ENCODE data around the gene PIN4. TPM values are rescaled to one million over a fixed set of nuclear protein-coding genes. Genes with fewer than 3 reads are reported as not detected.

Gene PIN4
- total and polyA plus RNA-seq, 2 of the 8 experiments (the other 6 are each of a cell fraction or from before 2014, with no cell fraction given): 4.8 to 9.4 TPM

- no peak overlapping the region for H2BK12ac ChIP-seq (ENCODE audit: low read depth, low read length)
- H2AFZ ChIP-seq (ENCODE audit: low read length): no peak overlapping the region
- no peak overlapping the region for H2AK5ac ChIP-seq (ENCODE audit: low read depth, low read length)
- H4K5ac ChIP-seq (ENCODE audit: insufficient read length, low read depth, low read length): no peak overlapping the region
- H4K20me1 ChIP-seq (replicated peaks in 1 of 2; ENCODE audit: control insufficient read depth in 1 of 2, insufficient read depth in 2 of 2, low read length in 2 of 2): peaks cover 0 to 3% of the 10 kb centered on the region in 2 experiments
- POLR2A ChIA-PET (ENCODE audit: partially characterized antibody): no interaction called here
- H3K9me3 ChIP-seq (ENCODE audit: insufficient read depth in 2 of 2, low read depth in 1 of 2, low read length in 1 of 2): no peaks in the 10 kb centered on the region
- no peak overlapping the region for H3K9ac ChIP-seq (replicated peaks in 1 of 4; ENCODE audit: extremely low read depth in 1 of 4, low read depth in 3 of 4, low read length in 3 of 4)
- no peak overlapping the region for H3K27ac ChIP-seq (ENCODE audit: low read depth, low read length)
- no peak overlapping the region for H3K18ac ChIP-seq (ENCODE audit: extremely low read depth, low read length)
- no peak overlapping the region for H3K4me3 ChIP-seq (ENCODE audit: extremely low read depth in 1 of 4, insufficient read depth in 2 of 4, low read depth in 3 of 4, low read length in 4 of 4)
- FAIRE-seq (no peak), DNase-seq (ENCODE audit: low read depth in 1 of 2, low spot score in 2 of 2) (no peak)
- H2BK120ac ChIP-seq (replicated peaks; ENCODE audit: low read depth, low read length): no peak overlapping the region
- no peaks in the 10 kb centered on the region for H3K79me2 ChIP-seq (ENCODE audit: control insufficient read depth in 1 of 2, insufficient read depth in 2 of 2, low read length in 2 of 2)
- no peak overlapping the region for H4K8ac ChIP-seq (ENCODE audit: extremely low read depth, insufficient read depth, low read length)
- peaks cover 0 to 4% (median 2%) of the 10 kb centered on the region in 4 experiments; a peak in 2 of 8 replicates for H3K36me3 ChIP-seq (ENCODE audit: control insufficient read depth in 2 of 4, insufficient read depth in 4 of 4, low read length in 3 of 4)
- WGBS, 2 experiments (ENCODE audit: extremely low coverage in 1 of 2, insufficient coverage in 1 of 2, insufficient read length in 1 of 2, insufficient replicate concordance in 2 of 2, low coverage in 1 of 2, low lambda C conversion rate in 2 of 2, missing lambda C conversion rate in 1 of 2): 86% methylated on average over 6 of the region's 11 CpGs; no CpG with 5 or more reads in 1 of the 2 experiments
- H4K91ac ChIP-seq (replicated peaks; ENCODE audit: insufficient read length, low read length): no peak overlapping the region
- no peak overlapping the region for H2BK5ac ChIP-seq (ENCODE audit: low read depth, low read length)
- no peaks in the 10 kb centered on the region for H3K79me1 ChIP-seq (ENCODE audit: low read depth, low read length)
- H3K14ac ChIP-seq (ENCODE audit: insufficient read length): no peak overlapping the region
- H3K4ac ChIP-seq (replicated peaks; ENCODE audit: insufficient read length, low read depth, low read length): no peak overlapping the region
- no peaks in the 10 kb centered on the region; the same call in 1 of the 2 replicates for H3K23me2 ChIP-seq (ENCODE audit: low read depth, low read length)
- no peaks in the 10 kb centered on the region for H3K4me1 ChIP-seq (replicated peaks in 1 of 4; ENCODE audit: control insufficient read depth in 3 of 4, insufficient read depth in 4 of 4, low read length in 3 of 4)
- H2BK20ac ChIP-seq (ENCODE audit: low read length): no peak overlapping the region
- H3K27me3 ChIP-seq (replicated peaks in 1 of 4; ENCODE audit: control insufficient read depth in 3 of 4, extremely low read depth in 1 of 4, insufficient read depth in 3 of 4, low read length in 3 of 4): no peaks in the 10 kb centered on the region
- no peak overlapping the region for H3K4me2 ChIP-seq (ENCODE audit: insufficient read depth in 1 of 2, low read depth in 2 of 2, low read length in 2 of 2)
- H3K56ac ChIP-seq (replicated peaks; ENCODE audit: insufficient read length, low read depth, low read length): no peak overlapping the region
- H2BK15ac ChIP-seq (ENCODE audit: low read length): no peak overlapping the region
- H3K23ac ChIP-seq (ENCODE audit: insufficient read length): no peak overlapping the region
- CTCF ChIA-PET (ENCODE audit: partially characterized antibody): interaction anchor here (0.6 to 0.7 kb wide), 2 partner anchors 10 to 12 kb away, joined by 3 read pairs; no protein-coding TSS in a partner anchor
- TF ChIP-seq CTBP2 (IDR thresholded peaks at IDR 0.05; ENCODE audit: borderline replicate concordance, insufficient read depth, insufficient read length, low read length) (no peak), ASH2L (IDR thresholded peaks at IDR 0.05; ENCODE audit: low read length) (no peak), SAP30 (IDR thresholded peaks at IDR 0.05; ENCODE audit: insufficient read depth, insufficient replicate concordance, low read length) (no peak)
Measured at GRCh38 chrX:72142794-72143608, 38.6 kb upstream of the PIN4 start.

Data from H1 (cell line).